ENCODE measurements around the gene LCN12. TPM values are rescaled to one million over a fixed set of nuclear protein-coding genes. Genes with fewer than 3 reads are reported as not detected.
A peak's percentile ranks its signal among the peaks of the same experiment; 100 is the strongest.
"Not testable (repeated sequence)": the region's sequence is repeated elsewhere in the genome, so short reads cannot be mapped to it uniquely, and the experiment has no call there.

The LCN12 gene
- total and polyA plus RNA-seq, 4 donors, result 0.20 to 7.4 (median 5.3) TPM

DNA sequence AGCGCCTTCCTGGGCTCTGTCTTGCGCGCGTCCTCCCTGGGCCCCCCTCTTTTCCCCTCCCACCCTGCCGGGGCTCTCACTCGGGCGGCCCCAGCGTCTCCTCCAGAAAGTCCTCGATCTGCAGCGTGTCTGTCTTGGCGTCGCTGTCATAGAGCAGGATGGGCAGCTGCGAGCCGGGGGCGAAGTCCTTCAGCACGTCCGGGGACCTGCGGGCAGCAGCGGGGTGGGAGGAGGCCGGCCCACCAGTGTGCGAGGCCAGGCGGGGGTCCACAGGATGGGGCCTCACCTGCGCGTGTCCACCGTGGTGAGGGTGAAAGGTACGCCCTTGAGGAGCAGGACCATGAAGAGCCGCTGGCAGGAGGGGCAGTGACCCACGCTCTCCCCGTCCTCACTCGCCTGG is 43.3 kb downstream of the LCN12 start:
- Histone ChIP-seq H3K4me1 (ENCODE audit: control insufficient read depth, insufficient read depth, low read length) (peaks cover 53% of the 10 kb centered on the region), H3K27me3 (ENCODE audit: control insufficient read depth, insufficient read depth, low read length) (peaks cover 17% of the 10 kb centered on the region), H3K9me3 (ENCODE audit: control insufficient read depth, insufficient read depth, low read length) (no peaks in the 10 kb centered on the region), H3K4me3 (ENCODE audit: low read depth, low read length) (no peak overlapping the region), H3K27ac (ENCODE audit: low read depth, low read length) (no peak overlapping the region), H3K36me3 (ENCODE audit: control insufficient read depth, insufficient read depth, low read length) (peaks cover 36% of the 10 kb centered on the region)
- DNase-seq (ENCODE audit: low read depth in 4 of 6, low spot score in 6 of 6), result no peak
- WGBS (ENCODE audit: insufficient coverage), result 30% methylated on average over 27 of the region's 30 CpGs

DNA sequence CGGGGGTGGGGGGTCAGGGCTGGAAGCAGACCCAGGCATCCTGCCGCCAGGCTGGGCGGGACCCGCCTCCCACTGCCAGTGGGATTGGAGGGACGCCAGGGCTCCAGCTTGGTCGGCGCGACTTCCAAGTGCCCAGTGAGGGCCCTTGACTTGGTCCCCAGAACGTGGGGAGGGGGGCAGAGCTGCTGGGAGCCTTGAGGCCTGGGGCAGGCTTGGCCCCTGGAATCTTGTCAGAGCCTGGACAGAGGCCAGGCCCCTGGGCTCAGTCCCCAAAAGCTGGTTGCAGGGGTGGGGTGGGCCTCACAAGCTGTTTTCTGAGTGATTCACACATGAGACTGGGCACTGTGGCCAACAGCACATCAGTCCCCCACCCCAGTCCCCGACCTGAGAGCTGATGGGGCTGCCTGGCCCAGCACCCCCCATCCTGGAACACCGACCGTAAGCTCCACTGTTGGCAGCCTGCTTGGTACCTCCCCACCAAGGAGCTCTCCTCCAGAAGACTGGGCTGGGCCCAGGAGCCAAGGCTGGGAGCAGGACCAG is 43.8 kb downstream of the LCN12 start:
- peaks cover 36% of the 10 kb centered on the region for H3K36me3 ChIP-seq (ENCODE audit: control insufficient read depth, insufficient read depth, low read length)
- peaks cover 53% of the 10 kb centered on the region for H3K4me1 ChIP-seq (ENCODE audit: control insufficient read depth, insufficient read depth, low read length)
- H3K27ac ChIP-seq (ENCODE audit: low read depth, low read length), result peak overlapping the region; percentile 8
- H3K9me3 ChIP-seq (ENCODE audit: control insufficient read depth, insufficient read depth, low read length), result no peaks in the 10 kb centered on the region
- peaks cover 17% of the 10 kb centered on the region for H3K27me3 ChIP-seq (ENCODE audit: control insufficient read depth, insufficient read depth, low read length)
- peak in 1 of 6 donors; percentile 79 for DNase-seq (ENCODE audit: low read depth in 4 of 6, low spot score in 6 of 6)
- 30% methylated on average over 12 of the region's 12 CpGs for WGBS (ENCODE audit: insufficient coverage)
- H3K4me3 ChIP-seq (ENCODE audit: low read depth, low read length), result no peak overlapping the region

DNA sequence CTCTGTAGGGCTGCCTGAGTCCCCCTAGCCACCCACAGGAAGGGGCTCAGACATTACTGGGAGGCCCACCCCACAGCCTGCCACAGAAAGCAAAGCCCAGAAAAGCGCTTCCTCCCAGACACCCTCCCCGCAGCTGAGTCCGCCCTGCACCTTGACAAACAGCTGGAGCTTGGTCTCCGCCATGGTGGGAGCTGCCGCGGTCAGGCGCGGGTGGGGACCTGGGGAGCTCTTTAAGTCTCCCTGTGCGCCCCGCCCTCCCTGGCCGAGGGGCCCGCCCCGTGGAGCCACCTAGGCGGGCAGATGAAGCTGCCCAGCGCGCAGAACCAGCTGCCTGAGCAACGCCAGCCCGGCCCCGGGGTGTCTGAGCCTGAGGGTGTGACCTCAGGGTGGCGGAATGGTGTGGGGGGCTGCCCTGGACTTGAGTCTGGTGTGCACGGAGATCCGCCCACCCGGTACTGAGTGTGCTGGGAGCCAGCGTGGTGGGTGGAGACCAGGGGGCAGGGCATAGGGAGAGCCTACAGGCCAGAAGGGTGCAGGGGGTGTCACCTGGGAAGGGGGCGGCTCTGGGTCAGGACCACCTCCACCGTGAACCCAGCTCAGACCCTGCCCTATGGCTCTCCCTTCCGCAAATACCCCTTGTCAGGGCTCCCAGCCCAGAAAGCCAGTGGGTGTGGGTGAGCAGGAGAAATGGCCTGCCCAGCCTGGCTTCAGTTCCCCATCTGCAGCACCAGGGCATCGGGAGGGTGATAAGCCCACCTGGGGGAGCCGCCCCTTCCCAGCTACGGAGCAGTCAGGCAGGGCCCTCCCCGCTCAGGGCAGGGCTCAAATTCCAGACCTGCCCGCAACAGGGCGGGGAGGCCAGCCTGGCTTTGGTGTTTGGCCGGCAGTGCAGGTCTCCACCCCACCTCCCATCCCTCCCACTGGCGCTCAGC is 44.6 kb downstream of the LCN12 start, which contains the start of gene CLIC3:
CLIC3 (minus strand) TSS at position 208 of the 932 bp plus-strand sequence; CDS start at position 183, 25 bp downstream.
- H3K4me3 ChIP-seq (ENCODE audit: low read depth, low read length), result no peak within 1 kb of the TSS
- peak within 1 kb of the TSS; percentile 8 for H3K27ac ChIP-seq (ENCODE audit: low read depth, low read length)
- H3K36me3 ChIP-seq (ENCODE audit: control insufficient read depth, insufficient read depth, low read length), result peaks cover 36% of the 10 kb centered on the region
- no peak for DNase-seq (ENCODE audit: low read depth in 4 of 6, low spot score in 6 of 6)
- H3K4me1 ChIP-seq (ENCODE audit: control insufficient read depth, insufficient read depth, low read length), result peaks cover 51% of the 10 kb centered on the region
- no peaks in the 10 kb centered on the region for H3K9me3 ChIP-seq (ENCODE audit: control insufficient read depth, insufficient read depth, low read length)
- peaks cover 17% of the 10 kb centered on the region for H3K27me3 ChIP-seq (ENCODE audit: control insufficient read depth, insufficient read depth, low read length)
- 29% methylated on average over 32 of the region's 35 CpGs for WGBS (ENCODE audit: insufficient coverage)

DNA sequence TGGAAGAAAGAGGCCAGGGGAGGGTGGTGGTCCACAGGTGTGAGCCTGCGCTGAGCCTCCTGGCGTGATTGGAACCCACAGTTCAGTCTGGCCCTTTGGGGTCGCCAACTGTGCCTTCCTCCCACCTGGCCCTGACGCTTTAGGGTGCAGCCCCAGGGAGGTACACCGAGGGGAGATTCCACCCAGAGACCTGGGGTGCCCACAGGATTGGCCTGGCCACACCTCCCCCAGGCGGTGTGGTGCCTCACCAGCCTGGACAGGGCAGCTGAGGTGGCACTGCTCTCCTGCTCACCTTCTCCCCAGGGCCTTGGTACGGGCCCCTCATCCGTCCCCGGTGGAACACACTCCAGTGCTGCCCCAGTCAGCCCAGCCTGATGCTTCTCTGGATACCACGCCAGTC is 45.3 kb downstream of the LCN12 start:
- Histone ChIP-seq H3K4me1 (ENCODE audit: control insufficient read depth, insufficient read depth, low read length) (peaks cover 48% of the 10 kb centered on the region), H3K27me3 (ENCODE audit: control insufficient read depth, insufficient read depth, low read length) (peaks cover 19% of the 10 kb centered on the region), H3K4me3 (ENCODE audit: low read depth, low read length) (no peak overlapping the region), H3K36me3 (ENCODE audit: control insufficient read depth, insufficient read depth, low read length) (peaks cover 36% of the 10 kb centered on the region), H3K9me3 (ENCODE audit: control insufficient read depth, insufficient read depth, low read length) (no peaks in the 10 kb centered on the region), H3K27ac (ENCODE audit: low read depth, low read length) (no peak overlapping the region)
- WGBS (ENCODE audit: insufficient coverage), result 71% methylated on average over 10 of the region's 10 CpGs
- DNase-seq (ENCODE audit: low read depth in 4 of 6, low spot score in 6 of 6), result no peak

DNA sequence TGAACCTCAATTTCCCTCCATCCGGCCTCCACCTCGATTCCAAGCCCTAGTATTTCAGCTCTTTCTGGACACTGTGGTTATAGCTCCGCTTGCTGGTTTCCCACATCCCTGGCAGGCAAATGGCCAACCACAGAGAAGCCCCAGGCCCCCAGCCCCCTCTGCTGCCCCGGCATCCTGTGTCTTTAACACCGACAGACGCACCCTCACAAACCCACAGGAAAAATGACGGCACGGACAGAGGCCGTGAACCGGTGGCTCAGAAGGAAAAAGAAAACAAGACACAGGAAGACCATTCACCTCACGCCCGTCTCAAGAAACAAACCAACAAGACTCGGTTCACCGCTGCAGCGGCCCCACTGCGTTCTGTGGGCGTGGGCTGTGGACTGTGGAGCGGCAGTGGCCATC is 45.8 kb downstream of the LCN12 start:
- Histone ChIP-seq H3K4me1 (ENCODE audit: control insufficient read depth, insufficient read depth, low read length) (peaks cover 43% of the 10 kb centered on the region), H3K9me3 (ENCODE audit: control insufficient read depth, insufficient read depth, low read length) (no peaks in the 10 kb centered on the region), H3K27ac (ENCODE audit: low read depth, low read length) (no peak overlapping the region), H3K36me3 (ENCODE audit: control insufficient read depth, insufficient read depth, low read length) (peaks cover 36% of the 10 kb centered on the region), H3K4me3 (ENCODE audit: low read depth, low read length) (no peak overlapping the region), H3K27me3 (ENCODE audit: control insufficient read depth, insufficient read depth, low read length) (peaks cover 19% of the 10 kb centered on the region)
- no peak for DNase-seq (ENCODE audit: low read depth in 4 of 6, low spot score in 6 of 6)
- 66% methylated on average over 17 of the region's 18 CpGs for WGBS (ENCODE audit: insufficient coverage)

DNA sequence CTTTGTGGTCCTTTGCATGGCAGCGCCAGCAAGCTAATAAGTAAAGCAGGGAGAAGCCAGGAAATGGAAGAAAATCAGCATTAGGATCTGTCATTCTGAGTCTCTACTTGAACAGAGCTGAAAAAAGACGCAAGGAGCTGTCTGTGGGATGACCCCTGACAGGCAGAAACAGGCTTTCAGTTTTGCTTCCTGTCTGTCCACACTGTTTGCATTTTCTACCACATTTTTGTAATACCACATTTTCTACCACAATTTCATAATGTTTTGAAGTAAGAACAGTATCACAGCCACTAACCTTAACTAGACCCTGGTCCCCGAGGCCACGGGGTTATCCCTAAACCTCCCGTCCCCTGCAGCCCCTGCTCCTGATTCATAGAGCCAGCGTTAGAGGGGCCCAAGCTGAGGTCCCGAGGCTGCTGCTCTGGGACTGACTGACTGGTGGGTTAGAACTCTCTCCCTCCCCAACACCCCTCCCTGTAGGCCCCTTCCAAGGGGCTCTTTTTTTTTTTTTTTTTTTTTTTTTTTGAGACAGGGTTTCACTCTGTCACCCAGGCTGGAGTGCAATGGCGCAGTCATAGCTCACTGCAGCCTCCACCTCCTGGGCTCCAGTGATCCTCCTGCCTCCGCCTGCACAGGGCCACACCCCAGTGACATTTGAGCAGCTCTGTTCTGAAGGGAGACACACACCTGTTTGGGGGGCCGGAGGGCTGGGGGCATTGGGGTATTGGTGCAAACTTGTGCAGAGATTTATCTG is 48.3 kb downstream of the LCN12 start:
- WGBS (ENCODE audit: insufficient coverage), result 85% methylated on average over 9 of the region's 10 CpGs
- Histone ChIP-seq H3K27ac (ENCODE audit: low read depth, low read length) (no peak overlapping the region), H3K4me1 (ENCODE audit: control insufficient read depth, insufficient read depth, low read length) (peaks cover 26% of the 10 kb centered on the region), H3K9me3 (ENCODE audit: control insufficient read depth, insufficient read depth, low read length) (no peaks in the 10 kb centered on the region), H3K27me3 (ENCODE audit: control insufficient read depth, insufficient read depth, low read length) (peaks cover 12% of the 10 kb centered on the region), H3K36me3 (ENCODE audit: control insufficient read depth, insufficient read depth, low read length) (peaks cover 12% of the 10 kb centered on the region), H3K4me3 (ENCODE audit: low read depth, low read length) (no peak overlapping the region)
- no peak for DNase-seq (ENCODE audit: low read depth in 4 of 6, low spot score in 6 of 6)

DNA sequence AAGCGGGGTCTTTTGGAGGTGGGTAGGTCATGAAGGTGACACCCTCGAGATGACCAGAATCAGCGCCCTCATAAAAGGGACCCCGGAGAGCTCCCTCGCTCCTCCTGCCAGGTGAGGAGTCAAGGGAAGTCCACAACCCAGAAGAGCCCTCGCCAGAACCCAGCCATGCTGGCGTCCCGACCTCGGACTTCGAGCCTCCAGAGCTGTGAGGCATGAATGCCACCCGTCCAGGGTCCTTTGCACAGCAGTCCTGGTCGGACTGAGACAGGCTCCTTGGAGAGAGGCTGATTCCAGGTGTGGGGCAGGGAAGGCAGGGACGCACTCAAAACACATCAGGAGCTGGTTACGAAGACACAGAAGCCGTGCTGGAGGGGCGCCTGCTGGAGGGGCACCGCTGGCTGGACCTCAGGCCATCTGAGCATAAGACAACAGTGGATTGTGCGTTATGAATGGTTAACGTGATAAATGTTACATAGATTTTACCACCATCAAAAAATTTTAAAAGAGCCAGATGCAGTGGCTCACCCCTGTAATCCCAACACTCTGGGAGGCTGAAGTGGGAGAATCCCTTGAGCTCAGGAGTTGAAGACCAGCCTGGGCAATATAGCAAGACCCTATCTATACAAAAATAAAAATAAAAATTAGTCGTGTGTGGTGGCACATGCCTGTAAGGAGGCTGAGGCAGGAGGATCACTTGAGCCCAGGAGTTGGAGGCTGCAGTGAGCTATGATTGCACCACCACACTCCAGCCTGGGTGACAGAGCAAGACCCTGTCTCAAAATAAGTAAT is 50.0 kb downstream of the LCN12 start:
- H3K27me3 ChIP-seq (ENCODE audit: control insufficient read depth, insufficient read depth, low read length), result peaks cover 7% of the 10 kb centered on the region
- peaks cover 12% of the 10 kb centered on the region for H3K36me3 ChIP-seq (ENCODE audit: control insufficient read depth, insufficient read depth, low read length)
- no peak overlapping the region for H3K27ac ChIP-seq (ENCODE audit: low read depth, low read length)
- no peaks in the 10 kb centered on the region for H3K9me3 ChIP-seq (ENCODE audit: control insufficient read depth, insufficient read depth, low read length)
- H3K4me1 ChIP-seq (ENCODE audit: control insufficient read depth, insufficient read depth, low read length), result peaks cover 20% of the 10 kb centered on the region
- H3K4me3 ChIP-seq (ENCODE audit: low read depth, low read length), result no peak overlapping the region
- no peak for DNase-seq (ENCODE audit: low read depth in 4 of 6, low spot score in 6 of 6)
- 90% methylated on average over 16 of the region's 20 CpGs for whole genome bisulfite sequencing (ENCODE audit: insufficient coverage)

DNA sequence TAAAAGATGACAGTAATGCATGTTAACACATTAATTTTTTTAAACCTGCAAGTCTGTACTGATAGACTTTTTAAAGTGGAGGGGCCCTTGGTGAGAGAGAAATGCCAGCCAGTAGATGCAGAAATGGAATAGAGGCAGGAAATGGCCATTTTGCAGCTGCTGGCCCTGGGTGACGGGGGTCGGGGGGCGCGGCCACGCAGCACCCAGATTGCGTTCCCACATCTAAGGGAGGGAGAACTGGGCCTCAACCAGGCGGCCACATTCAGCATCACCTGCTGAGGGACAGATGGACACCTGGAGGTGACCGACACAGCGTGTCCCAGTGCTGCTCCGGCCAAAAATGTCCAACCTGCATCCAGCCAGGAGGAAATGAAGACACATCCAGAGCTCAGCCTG is 50.6 kb downstream of the LCN12 start:
- peaks cover 20% of the 10 kb centered on the region for H3K4me1 ChIP-seq (ENCODE audit: control insufficient read depth, insufficient read depth, low read length)
- 86% methylated on average over 10 of the region's 10 CpGs for WGBS (ENCODE audit: insufficient coverage)
- DNase-seq (ENCODE audit: low read depth in 4 of 6, low spot score in 6 of 6), result no peak

DNA sequence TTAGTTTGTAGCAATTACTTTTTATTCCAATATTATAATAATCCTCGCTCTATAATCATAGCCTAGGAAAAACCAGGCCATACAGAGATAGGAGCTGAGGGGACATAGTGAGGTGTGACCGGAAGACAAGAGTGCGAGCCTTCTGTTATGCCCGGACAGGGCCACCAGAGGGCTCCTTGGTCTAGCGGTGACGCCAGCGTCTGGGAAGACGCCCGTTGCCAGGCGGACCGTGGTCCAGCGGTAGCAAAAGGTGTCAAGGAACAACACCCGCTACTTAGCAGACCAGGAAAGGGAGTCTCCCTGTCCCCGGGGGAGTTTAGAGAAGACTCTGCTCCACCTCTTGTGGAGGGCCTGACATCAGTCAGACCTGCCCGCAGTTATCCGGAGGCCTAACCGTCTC is 52.2 kb downstream of the LCN12 start:
- H3K36me3 ChIP-seq (ENCODE audit: control insufficient read depth, insufficient read depth, low read length), result peaks cover 33% of the 10 kb centered on the region
- not testable (repeated sequence) for DNase-seq (ENCODE audit: low read depth in 4 of 6, low spot score in 6 of 6); H3K4me3 ChIP-seq (ENCODE audit: low read depth, low read length); H3K27me3 ChIP-seq (ENCODE audit: control insufficient read depth, insufficient read depth, low read length); H3K9me3 ChIP-seq (ENCODE audit: control insufficient read depth, insufficient read depth, low read length); H3K27ac ChIP-seq (ENCODE audit: low read depth, low read length)
- 51% methylated on average over 6 of the region's 17 CpGs for WGBS (ENCODE audit: insufficient coverage)
- H3K4me1 ChIP-seq (ENCODE audit: control insufficient read depth, insufficient read depth, low read length), result peaks cover 20% of the 10 kb centered on the region

More for the DNA sequence above, 50.6 kb downstream of the LCN12 start:
- peaks cover 18% of the 10 kb centered on the region for H3K36me3 ChIP-seq (ENCODE audit: control insufficient read depth, insufficient read depth, low read length)
- no peaks in the 10 kb centered on the region for H3K9me3 ChIP-seq (ENCODE audit: control insufficient read depth, insufficient read depth, low read length)
- H3K27ac ChIP-seq (ENCODE audit: low read depth, low read length), result no peak overlapping the region
- H3K4me3 ChIP-seq (ENCODE audit: low read depth, low read length), result no peak overlapping the region
- peaks cover 2% of the 10 kb centered on the region for H3K27me3 ChIP-seq (ENCODE audit: control insufficient read depth, insufficient read depth, low read length)
